ENCODE data around the gene ZC3H4. TPM values are rescaled to one million over a fixed set of nuclear protein-coding genes. Genes with fewer than 3 reads are reported as not detected.

ZC3H4 gene
- total and polyA plus RNA-seq, 9 of the 15 experiments (the other 6 are each of a cell fraction or from before 2014, with no cell fraction given), result 2.2 to 75.6 (median 18.3) TPM

DNA sequence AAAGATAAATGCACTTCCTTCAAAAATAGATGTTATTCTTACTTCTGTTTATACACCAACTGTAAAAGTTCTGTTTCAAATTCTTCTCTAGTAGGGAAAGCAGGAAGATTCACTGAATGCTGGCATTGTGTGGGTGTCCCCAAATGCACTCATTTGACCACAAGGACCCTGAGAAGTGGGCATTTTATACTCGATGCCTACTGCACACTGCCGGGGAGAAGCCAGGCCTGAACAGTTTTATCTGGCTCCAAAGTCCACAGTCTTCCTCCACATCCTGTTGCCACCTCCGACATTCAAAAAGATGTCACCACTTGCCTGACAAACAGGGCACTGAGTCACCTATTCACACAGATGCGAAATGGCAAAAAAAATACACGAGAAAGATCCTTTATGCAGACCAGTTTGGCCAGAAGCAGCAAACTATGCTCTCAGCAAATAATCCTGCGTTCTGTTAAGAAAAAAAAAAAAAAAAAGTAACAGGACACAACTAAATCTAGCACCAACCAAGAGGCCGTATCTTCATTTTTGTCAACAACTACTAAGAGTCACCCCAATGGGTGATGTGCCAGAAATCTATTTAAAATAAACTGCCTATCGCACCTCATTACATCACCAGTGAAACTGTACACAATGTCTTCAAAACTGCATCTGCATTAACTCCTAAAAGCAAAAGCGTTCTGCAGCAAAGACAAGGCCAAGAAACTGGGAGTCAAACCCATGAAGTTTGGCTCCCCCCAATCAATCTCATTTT lies 6.2 kb downstream of the ZC3H4 start (continued):
- TF ChIP-seq, protein P1, sequence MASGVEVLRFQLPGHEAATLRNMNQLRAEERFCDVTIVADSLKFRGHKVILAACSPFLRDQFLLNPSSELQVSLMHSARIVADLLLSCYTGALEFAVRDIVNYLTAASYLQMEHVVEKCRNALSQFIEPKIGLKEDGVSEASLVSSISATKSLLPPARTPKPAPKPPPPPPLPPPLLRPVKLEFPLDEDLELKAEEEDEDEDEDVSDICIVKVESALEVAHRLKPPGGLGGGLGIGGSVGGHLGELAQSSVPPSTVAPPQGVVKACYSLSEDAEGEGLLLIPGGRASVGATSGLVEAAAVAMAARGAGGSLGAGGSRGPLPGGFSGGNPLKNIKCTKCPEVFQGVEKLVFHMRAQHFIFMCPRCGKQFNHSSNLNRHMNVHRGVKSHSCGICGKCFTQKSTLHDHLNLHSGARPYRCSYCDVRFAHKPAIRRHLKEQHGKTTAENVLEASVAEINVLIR (CRISPR knock-in tag; IDR thresholded peaks at IDR 0.05), result 0 out of 2 replicates have a peak, but pooled peaks have one; percentile 9
- no peak for TF ChIP-seq SPI1 (IDR thresholded peaks at IDR 0.05; ENCODE audit: borderline replicate concordance, low read depth, low read length)

DNA sequence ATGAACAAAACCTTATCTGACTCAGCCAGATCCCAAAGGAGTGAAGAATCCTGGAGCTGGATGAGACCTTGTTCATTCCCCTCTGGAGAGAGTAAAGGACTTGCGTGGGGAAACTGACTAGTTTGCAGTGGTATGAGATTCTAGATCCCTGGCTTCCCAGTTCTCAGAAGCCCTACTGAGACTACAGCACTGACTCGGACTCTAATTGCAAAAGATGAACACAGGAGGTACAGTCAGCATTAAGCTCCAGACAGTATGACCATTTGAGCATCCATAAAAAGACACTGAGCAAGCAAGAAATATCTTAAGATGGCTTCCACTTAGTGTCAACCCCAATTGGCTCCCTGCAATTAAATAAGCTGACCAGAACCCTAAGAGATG lies 6.8 kb downstream of the ZC3H4 start:
- H3K4me3 ChIP-seq, result no peak overlapping the region
- WGBS (ENCODE audit: insufficient coverage, low coverage, missing lambda C conversion rate), result 21% methylated on average over 2 of the region's 2 CpGs
- CTCF ChIA-PET (ENCODE audit: low intra/inter-chr PET ratio), result no interaction called here
- peak; percentile 70 for FAIRE-seq
- peak in 3 of 4 experiments; percentile 17 to 53 (median 23) for DNase-seq (ENCODE audit: extremely low read depth in 1 of 4, low spot score in 3 of 4)
- peak; percentile 14 for ATAC-seq
- H3K27me3 ChIP-seq (ENCODE audit: control insufficient read depth in 2 of 2, insufficient read depth in 2 of 2, low read length in 2 of 2), result no peaks in the 10 kb centered on the region
- peak overlapping the region; percentile 72 for H3K4me2 ChIP-seq (ENCODE audit: insufficient read depth, low read length)
- no TSS peak for BruUV-seq (replicated peaks)
- peaks cover 3 to 43% of the 10 kb centered on the region in 2 experiments for H3K4me1 ChIP-seq (replicated peaks in 1 of 2; ENCODE audit: control insufficient read depth in 2 of 2, insufficient read depth in 2 of 2, low read length in 2 of 2)
- H3K9ac ChIP-seq (ENCODE audit: insufficient read depth in 1 of 2, low read depth in 2 of 2, low read length in 2 of 2), result peak overlapping the region; percentile 53 to 99; a peak in 3 of 4 replicates
- no peaks in the 10 kb centered on the region for H3K9me3 ChIP-seq (replicated peaks; ENCODE audit: control insufficient read depth, insufficient read depth, low read depth, low read length)
- POLR2A ChIA-PET, result interaction anchor here (0.6 to 2.3 kb wide), 9 partner anchors 9 to 247 kb away, joined by 3 to 13 read pairs (median 3); no protein-coding TSS in a partner anchor
- H2AFZ ChIP-seq (ENCODE audit: low read depth, low read length), result no peak overlapping the region
- H3K79me2 ChIP-seq (ENCODE audit: control insufficient read depth, insufficient read depth, low read length), result peaks cover 95% of the 10 kb centered on the region
- intact Hi-C loops (cut with micrococcal nuclease), result no loop called here
- H3K36me3 ChIP-seq (ENCODE audit: control insufficient read depth, insufficient read depth, low read length), result peaks cover 59% of the 10 kb centered on the region
- no peaks in the 10 kb centered on the region for H4K20me1 ChIP-seq (replicated peaks; ENCODE audit: control insufficient read depth, insufficient read depth, low read length)
- in situ Hi-C loops (cut with MboI), result no loop called here
- H3K9me1 ChIP-seq (ENCODE audit: control insufficient read depth, insufficient read depth, low read length), result peaks cover 3% of the 10 kb centered on the region
- H3K27ac ChIP-seq (ENCODE audit: extremely low read depth, low read depth, low read length), result peak overlapping the region; percentile 96
- TF ChIP-seq KDM2B (CRISPR knock-in tag; IDR thresholded peaks at IDR 0.05), result no peak
- peak in 1 of 3 experiments; percentile 33 for TF ChIP-seq YY1 (IDR thresholded peaks at IDR 0.05; ENCODE audit: borderline replicate concordance in 1 of 3, control insufficient read depth in 1 of 3, extremely low read depth in 1 of 3, insufficient read depth in 3 of 3, insufficient read length in 1 of 3, insufficient replicate concordance in 2 of 3, low read depth in 1 of 3, low read length in 2 of 3)
- TF ChIP-seq FOXM1 (IDR thresholded peaks at IDR 0.05; ENCODE audit: low read depth), result no peak
- no peak for TF ChIP-seq FOXM1 (CRISPR knock-in tag; IDR thresholded peaks at IDR 0.05; ENCODE audit: low read depth)
- no peak for TF ChIP-seq ZNF184 (CRISPR knock-in tag; IDR thresholded peaks at IDR 0.05)
- TF ChIP-seq, protein P2, sequence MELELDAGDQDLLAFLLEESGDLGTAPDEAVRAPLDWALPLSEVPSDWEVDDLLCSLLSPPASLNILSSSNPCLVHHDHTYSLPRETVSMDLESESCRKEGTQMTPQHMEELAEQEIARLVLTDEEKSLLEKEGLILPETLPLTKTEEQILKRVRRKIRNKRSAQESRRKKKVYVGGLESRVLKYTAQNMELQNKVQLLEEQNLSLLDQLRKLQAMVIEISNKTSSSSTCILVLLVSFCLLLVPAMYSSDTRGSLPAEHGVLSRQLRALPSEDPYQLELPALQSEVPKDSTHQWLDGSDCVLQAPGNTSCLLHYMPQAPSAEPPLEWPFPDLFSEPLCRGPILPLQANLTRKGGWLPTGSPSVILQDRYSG (tag; conservative IDR thresholded peaks at IDR 0.05; ENCODE audit: low read depth), result 0 out of 2 replicates have a peak, but pooled peaks have one; percentile 72
- TF ChIP-seq L3MBTL2 (IDR thresholded peaks at IDR 0.05), result no peak
- 0 out of 2 replicates have a peak, but pooled peaks have one; percentile 12 for TF ChIP-seq ERF (CRISPR knock-in tag; IDR thresholded peaks at IDR 0.05)
- no peak for TF ChIP-seq HNRNPLL (IDR thresholded peaks at IDR 0.05; ENCODE audit: low read depth, low read length, poor library complexity, severe bottlenecking)
- TF ChIP-seq, protein P3, sequence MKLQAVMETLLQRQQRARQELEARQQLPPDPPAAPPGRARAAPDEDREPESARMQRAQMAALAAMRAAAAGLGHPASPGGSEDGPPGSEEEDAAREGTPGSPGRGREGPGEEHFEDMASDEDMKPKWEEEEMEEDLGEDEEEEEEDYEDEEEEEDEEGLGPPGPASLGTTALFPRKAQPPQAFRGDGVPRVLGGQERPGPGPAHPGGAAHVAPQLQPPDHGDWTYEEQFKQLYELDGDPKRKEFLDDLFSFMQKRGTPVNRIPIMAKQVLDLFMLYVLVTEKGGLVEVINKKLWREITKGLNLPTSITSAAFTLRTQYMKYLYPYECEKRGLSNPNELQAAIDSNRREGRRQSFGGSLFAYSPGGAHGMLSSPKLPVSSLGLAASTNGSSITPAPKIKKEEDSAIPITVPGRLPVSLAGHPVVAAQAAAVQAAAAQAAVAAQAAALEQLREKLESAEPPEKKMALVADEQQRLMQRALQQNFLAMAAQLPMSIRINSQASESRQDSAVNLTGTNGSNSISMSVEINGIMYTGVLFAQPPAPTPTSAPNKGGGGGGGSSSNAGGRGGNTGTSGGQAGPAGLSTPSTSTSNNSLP (IDR thresholded peaks at IDR 0.05; ENCODE audit: borderline replicate concordance, low read depth, low read length), result no peak
- no peak for TF ChIP-seq SP2 (IDR thresholded peaks at IDR 0.05; ENCODE audit: extremely low read depth, low read depth, low read length, poor library complexity, severe bottlenecking)
- TF ChIP-seq NCOA1 (IDR thresholded peaks at IDR 0.05; ENCODE audit: low read depth), result no peak
- no peak for TF ChIP-seq YBX1 (IDR thresholded peaks at IDR 0.05)
- TF ChIP-seq ZNF23 (CRISPR knock-in tag; IDR thresholded peaks at IDR 0.05), result no peak
